AG04450 (cell line): ENCODE measurements around the gene RPS16. TPM values are rescaled to one million over a fixed set of nuclear protein-coding genes. Genes with fewer than 3 reads are reported as not detected.

Experiments used
- CTCF ChIA-PET: fragments of 300-600, 350-600 bp; formaldehyde crosslinking; extraction: SDS; loops from one replicate; lab custom pipeline; 2022; ENCODE audit warnings: antibody characterized with exemption, inconsistent platforms; lab: Charles Lee
- POLR2A ChIA-PET: fragments of 350-600 bp; formaldehyde crosslinking; extraction: SDS; loops from one replicate; lab custom pipeline; 2021; ENCODE audit warnings: antibody characterized with exemption, inconsistent platforms; lab: Yijun Ruan, JAX
- DNase-seq: peaks from one replicate; pipeline ENCODE4 v3.0.0-alpha.2; 2011; ENCODE audit warnings: low read depth, low spot score
- H3K27ac ChIP-seq: one replicate; pipeline ENCODE4 v1.5.1; 2012; ENCODE audit warnings: low read depth, low read length, control low read depth
- H3K27me3 ChIP-seq: one replicate; pipeline ENCODE4 v1.6.0; 2012; ENCODE audit warnings: low read length; ENCODE audit not compliant: control insufficient read depth, insufficient read depth
- H3K4me3 ChIP-seq: 2 replicates; pipeline ENCODE4 v1.5.1; 2011; ENCODE audit warnings: mild to moderate bottlenecking, low read depth, low read length, control low read depth
- H3K9me3 ChIP-seq: 2 replicates; pipeline ENCODE4 v1.5.1; 2012; ENCODE audit warnings: low read length; ENCODE audit not compliant: control insufficient read depth, insufficient read depth
- polyA plus RNA-seq: library from polyadenylated mRNA; depleted of rRNA; stranded (reverse); fragments of >200 nt; gene quantifications from 2 replicates; pipeline ENCODE4 v1.2.3, GENCODE V29; 2011
- TF ChIP-seq, protein P1 (sequence below): IDR thresholded peaks from 2 replicates; pipeline ENCODE4 v1.5.1; 2011; ENCODE audit warnings: low read depth, low read length, control low read depth, inconsistent platforms

The RPS16 gene
- polyA plus RNA-seq, 1 experiment: 1,488 TPM

DNA sequence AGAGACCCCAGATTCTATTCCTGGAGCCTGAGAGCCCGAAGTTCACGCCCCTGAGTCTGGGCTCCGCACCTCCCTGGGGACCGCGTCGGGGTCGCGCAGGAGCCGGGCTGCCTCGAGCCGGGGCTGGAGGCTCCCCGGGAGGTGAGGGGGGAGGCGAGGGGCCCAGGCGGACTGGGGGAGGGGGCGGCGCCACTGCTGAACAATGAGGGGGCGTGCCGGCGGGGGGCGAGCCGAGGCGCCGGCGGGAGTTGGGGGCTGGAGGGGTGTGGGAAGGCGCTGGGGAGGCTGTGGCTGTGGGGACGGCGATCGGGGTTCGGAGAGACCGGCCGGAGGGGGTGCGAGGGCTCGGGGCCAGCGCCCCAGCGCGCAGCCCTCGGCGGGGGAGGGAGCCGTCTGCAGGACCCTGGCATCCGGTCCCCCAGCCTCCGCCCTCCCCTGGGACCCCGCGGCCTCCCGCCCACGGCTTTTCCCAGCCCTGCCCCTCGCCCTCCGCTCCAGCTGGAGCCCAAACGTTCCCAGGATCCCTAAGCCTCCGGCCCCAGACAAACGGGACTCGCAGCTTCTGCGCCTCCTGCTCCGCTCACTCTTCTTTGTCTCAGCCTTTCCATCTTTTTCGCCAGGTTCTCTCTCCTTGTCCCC, 22.4 kb downstream of the RPS16 start:
- CTCF ChIA-PET: interaction anchor here (1.0 kb wide), 1 partner anchor 14 kb away, joined by 3 read pairs; no protein-coding TSS in a partner anchor
- Histone ChIP-seq H3K27me3 (no peaks in the 10 kb centered on the region), H3K27ac (peak overlapping the region; percentile 92), H3K9me3 (no peaks in the 10 kb centered on the region; the same call in 1 of the 2 replicates), H3K4me3 (peak overlapping the region; percentile 84)
- no peak for DNase-seq
- POLR2A ChIA-PET: interaction anchor here (0.6 to 4.5 kb wide), 6 partner anchors 8 to 32 kb away, joined by 3 to 44 read pairs (median 7); partner anchors contain the start of gene RPS16
- TF ChIP-seq, protein P1, sequence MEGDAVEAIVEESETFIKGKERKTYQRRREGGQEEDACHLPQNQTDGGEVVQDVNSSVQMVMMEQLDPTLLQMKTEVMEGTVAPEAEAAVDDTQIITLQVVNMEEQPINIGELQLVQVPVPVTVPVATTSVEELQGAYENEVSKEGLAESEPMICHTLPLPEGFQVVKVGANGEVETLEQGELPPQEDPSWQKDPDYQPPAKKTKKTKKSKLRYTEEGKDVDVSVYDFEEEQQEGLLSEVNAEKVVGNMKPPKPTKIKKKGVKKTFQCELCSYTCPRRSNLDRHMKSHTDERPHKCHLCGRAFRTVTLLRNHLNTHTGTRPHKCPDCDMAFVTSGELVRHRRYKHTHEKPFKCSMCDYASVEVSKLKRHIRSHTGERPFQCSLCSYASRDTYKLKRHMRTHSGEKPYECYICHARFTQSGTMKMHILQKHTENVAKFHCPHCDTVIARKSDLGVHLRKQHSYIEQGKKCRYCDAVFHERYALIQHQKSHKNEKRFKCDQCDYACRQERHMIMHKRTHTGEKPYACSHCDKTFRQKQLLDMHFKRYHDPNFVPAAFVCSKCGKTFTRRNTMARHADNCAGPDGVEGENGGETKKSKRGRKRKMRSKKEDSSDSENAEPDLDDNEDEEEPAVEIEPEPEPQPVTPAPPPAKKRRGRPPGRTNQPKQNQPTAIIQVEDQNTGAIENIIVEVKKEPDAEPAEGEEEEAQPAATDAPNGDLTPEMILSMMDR: no peak

DNA sequence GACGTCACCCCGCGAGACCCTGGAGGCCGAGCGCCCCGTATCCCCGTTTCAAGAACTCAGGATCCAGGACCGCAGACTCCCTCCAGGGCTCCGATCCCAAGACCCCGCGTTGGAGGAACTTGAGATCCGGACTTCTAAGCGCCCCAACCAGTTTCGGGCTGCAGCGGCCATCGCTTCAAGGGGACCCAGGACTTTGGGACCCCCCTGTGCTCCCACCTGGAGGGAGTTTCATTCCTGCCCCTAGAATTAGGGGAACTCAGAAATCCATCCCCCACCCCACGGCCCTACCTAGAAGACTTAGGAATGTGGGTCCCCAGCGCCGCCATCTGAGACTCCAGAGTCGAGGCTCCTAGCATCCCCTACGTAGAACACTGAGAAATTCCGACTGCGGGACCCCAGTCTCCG, 22.9 kb downstream of the RPS16 start:
- ChIA-PET POLR2A (interaction anchor here (1.2 to 4.5 kb wide), 6 partner anchors 14 to 23 kb away, joined by 6 to 44 read pairs (median 10); partner anchors contain the start of genes MED29, PAF1 and RPS16), CTCF (interaction anchor here (2.2 kb wide), 1 partner anchor 15 kb away, joined by 67 read pairs; no protein-coding TSS in a partner anchor)
- TF ChIP-seq, protein P1: no peak
- H3K4me3 ChIP-seq: peak overlapping the region; percentile 84
- DNase-seq: no peak
- H3K27me3 ChIP-seq: no peaks in the 10 kb centered on the region
- H3K27ac ChIP-seq: peak overlapping the region; percentile 92
- H3K9me3 ChIP-seq: peaks cover 5% of the 10 kb centered on the region; the same call in 1 of the 2 replicates

DNA sequence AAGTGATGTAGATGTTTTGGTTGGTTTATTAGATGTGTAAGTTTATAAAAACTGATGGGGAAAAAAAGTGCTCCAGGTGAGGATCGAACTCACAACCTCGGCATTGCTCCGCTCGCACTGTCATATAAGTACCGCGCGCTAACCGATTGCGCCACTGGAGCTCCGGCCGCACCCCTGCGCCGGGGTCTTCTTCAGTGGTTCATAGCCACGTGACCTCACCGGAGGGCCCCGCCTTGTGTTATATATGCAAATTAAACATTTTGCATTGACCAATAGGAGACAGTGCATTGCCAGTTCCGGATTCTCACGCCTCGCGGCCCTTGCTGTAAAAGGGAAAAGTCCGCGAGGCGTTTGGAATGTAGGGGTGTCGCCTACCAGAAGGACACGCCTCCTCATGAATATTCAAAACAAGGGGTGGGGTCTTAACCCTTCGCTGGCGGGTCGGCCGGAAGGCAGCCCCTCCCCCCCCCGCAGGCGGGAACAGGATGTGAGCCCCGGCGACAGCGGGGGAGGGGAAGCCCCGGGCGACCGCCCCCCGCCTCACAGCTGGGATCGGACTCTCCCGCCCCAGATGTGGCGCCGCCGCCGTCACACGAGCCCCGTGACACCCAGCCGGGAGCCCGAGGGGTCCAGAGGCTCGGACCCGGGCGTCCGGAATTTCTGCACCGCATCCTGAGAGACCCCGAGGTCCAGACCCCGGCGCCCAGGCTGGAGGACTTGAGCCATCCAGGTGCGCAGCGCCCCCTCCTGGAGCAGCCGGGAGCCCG, 23.5 kb downstream of the RPS16 start, which contains the start of gene PLEKHG2:
Gene PLEKHG2 (plus strand): TSS at position 570 of the 767 bp plus-strand sequence. CDS start 1,418 bp downstream, outside the sequence.
- Histone ChIP-seq H3K27ac (peak within 1 kb of the TSS; percentile 92), H3K27me3 (no peaks in the 10 kb centered on the region), H3K9me3 (peaks cover 8% of the 10 kb centered on the region; the same call in 1 of the 2 replicates), H3K4me3 (peak within 1 kb of the TSS; percentile 84)
- DNase-seq: peak; percentile 100
- CTCF ChIA-PET: interaction anchor here (1.0 to 2.2 kb wide), 6 partner anchors 9 to 32 kb away, joined by 3 to 67 read pairs (median 6); partner anchors contain the start of gene RPS16
- TF ChIP-seq, protein P1: peak; percentile 75
- POLR2A ChIA-PET: interaction anchor here (1.0 to 2.3 kb wide), 8 partner anchors 9 to 70 kb away, joined by 3 to 27 read pairs (median 7); partner anchors contain the start of genes MED29, PAF1, RPS16 and SAMD4B

DNA sequence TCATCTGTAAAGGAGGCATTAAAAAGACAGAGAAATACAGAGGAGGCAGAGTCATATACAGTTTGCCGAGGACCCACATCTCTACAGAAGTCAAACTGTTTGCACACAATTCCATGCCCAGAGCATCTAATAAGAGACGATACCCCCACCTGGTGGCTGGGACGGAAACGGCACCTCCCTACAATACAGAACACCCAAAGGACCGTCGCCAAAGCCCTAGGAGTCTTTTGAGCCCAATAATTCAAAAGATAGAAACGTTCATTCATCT, 24.0 kb downstream of the RPS16 start:
- H3K9me3 ChIP-seq: peaks cover 8% of the 10 kb centered on the region; the same call in 1 of the 2 replicates
- peak overlapping the region; percentile 47 for H3K27ac ChIP-seq
- no peaks in the 10 kb centered on the region for H3K27me3 ChIP-seq
- CTCF ChIA-PET: interaction anchor here (0.6 to 2.2 kb wide), 14 partner anchors 8 to 125 kb away, joined by 3 to 67 read pairs (median 3); partner anchors contain the start of genes MED29, PAF1 and RPS16
- POLR2A ChIA-PET: interaction anchor here (1.0 to 2.3 kb wide), 8 partner anchors 8 to 70 kb away, joined by 3 to 27 read pairs (median 7); partner anchors contain the start of genes MED29, PAF1, RPS16 and SAMD4B
- TF ChIP-seq, protein P1: peak; percentile 96
- H3K4me3 ChIP-seq: peak overlapping the region; percentile 46
- DNase-seq: peak; percentile 86
